Endothelial cell of umbilical vein (primary cell): Measurements from ENCODE around the gene TXNDC15. TPM values are rescaled to one million over a fixed set of nuclear protein-coding genes. Genes with fewer than 3 reads are reported as not detected.

Experiments used
- BruUV-seq: library from RNA; stranded (reverse); fragments of 400-500 nt; replicated peaks from 2 replicates; lab custom pipeline; 2021; lab: Mats Ljungman, UMichigan
- CTCF ChIA-PET: fragments of 300-600, 350-600 bp; sonication (Branson Sonifier 250); formaldehyde crosslinking; loops from one replicate; lab custom pipeline; 2021; ENCODE audit warnings: antibody characterized with exemption, inconsistent platforms; lab: Charles Lee
- POLR2A ChIA-PET: fragments of 300-600, 350-600 bp; sonication (Branson Sonifier 250); formaldehyde crosslinking; loops from one replicate; lab custom pipeline; 2021; ENCODE audit warnings: antibody characterized with exemption, inconsistent platforms; lab: Charles Lee
- DNase-seq: peaks from one replicate; pipeline ENCODE4 v3.0.0-alpha.2; 2011; ENCODE audit warnings: low read depth, low spot score
- FAIRE-seq: peaks from 2 replicates; lab custom pipeline; 2011; peaks lifted over from hg19 to GRCh38; lab: Jason Lieb, UNC
- H2AFZ ChIP-seq: 2 replicates; pipeline ENCODE4 v1.6.0; 2012; ENCODE audit warnings: low read depth, low read length, control low read depth, inconsistent platforms
- H3K27ac ChIP-seq: 2 replicates; pipeline ENCODE4 v1.5.1; 2011; ENCODE audit warnings: low read depth, mild to moderate bottlenecking, control low read depth, low read length, moderate library complexity; ENCODE audit not compliant: insufficient read depth
- H3K27me3 ChIP-seq, 2 experiments: 2 replicates each; pipeline versions ENCODE4 v1.6.0 to v1.6.1; 2011; ENCODE audit warnings: low read length in 2 of 2, mixed read lengths in 1 of 2; ENCODE audit not compliant: control insufficient read depth in 2 of 2, insufficient read depth in 2 of 2
- H3K36me3 ChIP-seq, 2 experiments: 2 replicates in 1 of 2; 3 replicates in 1 of 2; pipeline ENCODE4 v1.5.1; 2011; ENCODE audit warnings: low read length in 2 of 2, mild to moderate bottlenecking in 1 of 2, moderate library complexity in 1 of 2; ENCODE audit not compliant: control insufficient read depth in 2 of 2, insufficient read depth in 2 of 2; ENCODE audit errors: extremely low read depth in 1 of 2
- H3K4me1 ChIP-seq: 3 replicates; pipeline ENCODE4 v1.5.1; 2011; ENCODE audit warnings: mild to moderate bottlenecking, low read length; ENCODE audit not compliant: control insufficient read depth, insufficient read depth; ENCODE audit errors: extremely low read depth
- H3K4me2 ChIP-seq: 2 replicates; pipeline ENCODE4 v1.6.1; 2011; ENCODE audit warnings: low read length, control low read depth, mixed read lengths; ENCODE audit not compliant: insufficient read depth
- H3K4me3 ChIP-seq, 3 experiments: fragments of 200-600 bp in 1 of 3; sonication (generic), shearing (Covaris generic) in 1 of 3; replicated peaks in 1 of 3; 2 replicates each; pipeline ENCODE4 v1.5.1; 2011 to 2016; ENCODE audit warnings: control low read depth in 3 of 3, low read length in 3 of 3, mild to moderate bottlenecking in 2 of 3, inconsistent platforms in 1 of 3, low read depth in 1 of 3, moderate library complexity in 1 of 3; ENCODE audit not compliant: insufficient read depth in 1 of 3
- H3K79me2 ChIP-seq: 2 replicates; pipeline ENCODE4 v1.6.0; 2012; ENCODE audit warnings: low read length, inconsistent platforms; ENCODE audit not compliant: control insufficient read depth, insufficient read depth
- H3K9ac ChIP-seq: replicated peaks from 2 replicates; pipeline ENCODE3; 2011; ENCODE audit warnings: low read length, control low read depth; ENCODE audit not compliant: insufficient read depth; ENCODE audit errors: extremely low read depth
- H3K9me1 ChIP-seq: replicated peaks from 3 replicates; pipeline ENCODE4 v1.6.0; 2011; ENCODE audit warnings: mild to moderate bottlenecking, low read length; ENCODE audit not compliant: control insufficient read depth, insufficient read depth; ENCODE audit errors: extremely low read depth
- H3K9me3 ChIP-seq: replicated peaks from 2 replicates; pipeline ENCODE4 v1.5.1; 2012; ENCODE audit warnings: low read length, inconsistent platforms; ENCODE audit not compliant: control insufficient read depth, insufficient read depth
- H4K20me1 ChIP-seq: replicated peaks from 2 replicates; pipeline ENCODE3; 2011; ENCODE audit warnings: mild to moderate bottlenecking, low read length; ENCODE audit not compliant: control insufficient read depth, insufficient read depth; ENCODE audit errors: extremely low read depth
- EZH2 ChIP-seq: IDR thresholded peaks from 2 replicates; pipeline ENCODE4 v1.6.1; 2012; ENCODE audit warnings: borderline replicate concordance, low read depth, mild to moderate bottlenecking, moderate library complexity, low read length, inconsistent platforms; ENCODE audit not compliant: severe bottlenecking
- FOS ChIP-seq: IDR thresholded peaks from 2 replicates; pipeline ENCODE4 v1.6.1; 2011; ENCODE audit warnings: mild to moderate bottlenecking, low read length, moderate library complexity, borderline replicate concordance; ENCODE audit not compliant: insufficient read depth
- GATA2 ChIP-seq: IDR thresholded peaks from 2 replicates; pipeline ENCODE4 v1.7.0; 2011; ENCODE audit warnings: low read depth, mild to moderate bottlenecking, moderate library complexity, mixed read lengths, low read length; ENCODE audit not compliant: insufficient read length, insufficient read depth
- JUN ChIP-seq: IDR thresholded peaks from 2 replicates; pipeline ENCODE4 v1.6.1; 2011; ENCODE audit warnings: borderline replicate concordance, low read depth; ENCODE audit not compliant: insufficient read length, insufficient read depth
- MYC ChIP-seq: IDR thresholded peaks from one replicate; pipeline ENCODE4 v1.6.1; 2011; ENCODE audit warnings: mild to moderate bottlenecking, low read depth, low read length
- POLR2A ChIP-seq: IDR thresholded peaks from 2 replicates; pipeline ENCODE4 v1.6.1; 2012; ENCODE audit warnings: low read depth, mild to moderate bottlenecking, control low read depth, low read length
- POLR2AphosphoS5 ChIP-seq: IDR thresholded peaks from 2 replicates; pipeline ENCODE4 v1.6.1; 2012; ENCODE audit warnings: low read depth, mild to moderate bottlenecking, control low read depth, low read length, moderate library complexity; ENCODE audit not compliant: insufficient read depth
- dilution Hi-C: fragments of 300-500 bp; cut with MboI; formaldehyde crosslinking; loops from one replicate; pipeline ENCODE4 v1.15.0; 2019; ENCODE audit warnings: low sequenced_read_pairs; ENCODE audit not compliant: extremely low pct_ligation_motif_present
- intact Hi-C: fragments of 100-400 bp; cut with micrococcal nuclease; formaldehyde crosslinking; loops from one replicate; pipeline ENCODE4 v1.10.0; 2022
- polyA plus RNA-seq, 4 experiments: library from polyadenylated mRNA; depleted of rRNA in 3 of 4; stranded (reverse) in 3 of 4; unstranded in 1 of 4; fragments of >200 nt; gene quantifications; 2 replicates each; pipeline versions ENCODE4 v1.2.1 to v1.2.3, GENCODE V29; 2011 to 2012; ENCODE audit warnings: missing spikeins in 1 of 4
- total RNA-seq: library from RNA; stranded (reverse); gene quantifications from 2 replicates; pipeline ENCODE4 v1.2.3, GENCODE V29; 2021
- TF ChIP-seq, protein P1 (sequence below): IDR thresholded peaks from 2 replicates; pipeline ENCODE4 v1.6.1; 2011; ENCODE audit not compliant: insufficient read depth, insufficient read length
- TF ChIP-seq, protein P2 (sequence below), 2 donors: IDR thresholded peaks; 1 replicate in 1 of 2; 2 replicates in 1 of 2; pipeline ENCODE4 v1.5.1; 2011; ENCODE audit warnings: low read length in 2 of 2, mild to moderate bottlenecking in 2 of 2, moderate library complexity in 2 of 2, control low read depth in 1 of 2, inconsistent platforms in 1 of 2, low read depth in 1 of 2; ENCODE audit not compliant: insufficient read depth in 1 of 2; ENCODE audit errors: extremely low read depth in 1 of 2

TXNDC15 gene
- total and polyA plus RNA-seq, 2 donors (not counting 3 experiments of a cell fraction or from before 2014, with no cell fraction given), result 57.2 to 68.6 TPM

DNA sequence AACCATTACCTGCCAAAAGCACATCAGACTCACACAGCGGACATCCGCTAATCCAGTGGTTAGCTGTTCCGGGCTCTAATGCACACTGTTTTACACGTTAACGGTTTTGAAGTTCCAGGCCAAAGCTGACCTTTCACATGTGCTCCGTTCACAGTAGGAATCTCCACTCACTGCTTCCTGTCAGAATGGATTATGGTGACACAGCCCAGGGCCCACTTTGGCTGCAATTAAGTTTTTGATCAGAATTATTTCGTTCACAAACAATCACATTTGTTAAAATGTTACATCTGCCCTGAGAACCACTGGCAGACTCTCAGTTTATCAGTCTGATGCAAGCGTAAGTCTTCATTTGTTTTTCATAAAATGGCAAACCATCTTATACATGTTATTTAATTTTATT, 63.4 kb downstream of the TXNDC15 start:
- Histone ChIP-seq H3K27me3 (no peaks in the 10 kb centered on the region), H3K9ac (no peak overlapping the region), H3K4me2 (no peak overlapping the region), H3K9me1 (no peaks in the 10 kb centered on the region), H3K4me3 (no peak overlapping the region), H3K36me3 (no peaks in the 10 kb centered on the region), H4K20me1 (no peaks in the 10 kb centered on the region), H3K27ac (no peak overlapping the region), H3K9me3 (no peaks in the 10 kb centered on the region), H3K4me1 (no peaks in the 10 kb centered on the region), H2AFZ (no peak overlapping the region), H3K79me2 (no peaks in the 10 kb centered on the region)
- FAIRE-seq (no peak), DNase-seq (no peak)
- ChIA-PET POLR2A (no interaction called here), CTCF (no interaction called here)
- TF ChIP-seq, protein P1, sequence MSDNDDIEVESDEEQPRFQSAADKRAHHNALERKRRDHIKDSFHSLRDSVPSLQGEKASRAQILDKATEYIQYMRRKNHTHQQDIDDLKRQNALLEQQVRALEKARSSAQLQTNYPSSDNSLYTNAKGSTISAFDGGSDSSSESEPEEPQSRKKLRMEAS, result no peak
- no peak for TF ChIP-seq FOS
- TF ChIP-seq, protein P2, sequence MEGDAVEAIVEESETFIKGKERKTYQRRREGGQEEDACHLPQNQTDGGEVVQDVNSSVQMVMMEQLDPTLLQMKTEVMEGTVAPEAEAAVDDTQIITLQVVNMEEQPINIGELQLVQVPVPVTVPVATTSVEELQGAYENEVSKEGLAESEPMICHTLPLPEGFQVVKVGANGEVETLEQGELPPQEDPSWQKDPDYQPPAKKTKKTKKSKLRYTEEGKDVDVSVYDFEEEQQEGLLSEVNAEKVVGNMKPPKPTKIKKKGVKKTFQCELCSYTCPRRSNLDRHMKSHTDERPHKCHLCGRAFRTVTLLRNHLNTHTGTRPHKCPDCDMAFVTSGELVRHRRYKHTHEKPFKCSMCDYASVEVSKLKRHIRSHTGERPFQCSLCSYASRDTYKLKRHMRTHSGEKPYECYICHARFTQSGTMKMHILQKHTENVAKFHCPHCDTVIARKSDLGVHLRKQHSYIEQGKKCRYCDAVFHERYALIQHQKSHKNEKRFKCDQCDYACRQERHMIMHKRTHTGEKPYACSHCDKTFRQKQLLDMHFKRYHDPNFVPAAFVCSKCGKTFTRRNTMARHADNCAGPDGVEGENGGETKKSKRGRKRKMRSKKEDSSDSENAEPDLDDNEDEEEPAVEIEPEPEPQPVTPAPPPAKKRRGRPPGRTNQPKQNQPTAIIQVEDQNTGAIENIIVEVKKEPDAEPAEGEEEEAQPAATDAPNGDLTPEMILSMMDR (IDR thresholded peaks at IDR 0.05; ENCODE audit: extremely low read depth in 1 of 2, insufficient read depth in 1 of 2, low read depth in 1 of 2, low read length in 2 of 2), result no peak
- TF ChIP-seq POLR2A, result no peak
- intact Hi-C loops, result no loop called here
- dilution Hi-C loops, result no loop called here
- no TSS peak for BruUV-seq

DNA sequence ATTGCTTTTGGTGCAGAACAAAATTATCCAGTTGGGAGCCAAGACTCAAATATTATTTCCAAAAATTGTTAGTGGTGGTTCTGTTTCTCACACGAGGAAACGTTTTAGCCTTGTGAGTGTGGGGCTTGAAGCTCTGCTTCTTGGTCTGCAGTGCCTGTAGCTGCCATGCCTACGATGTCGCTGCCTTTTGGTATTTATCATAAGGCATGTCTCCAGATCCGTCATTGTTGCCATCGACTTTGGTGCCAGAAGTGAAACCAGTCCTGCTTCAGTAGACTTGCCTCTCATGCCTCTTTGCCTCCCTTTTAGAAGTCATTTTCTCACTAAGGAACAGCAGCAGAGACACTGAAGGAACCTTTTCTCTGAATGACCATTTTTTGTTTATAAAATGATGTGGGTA, 63.9 kb downstream of the TXNDC15 start:
- no peaks in the 10 kb centered on the region for H3K79me2 ChIP-seq
- no peaks in the 10 kb centered on the region for H3K27me3 ChIP-seq
- H3K27ac ChIP-seq, result no peak overlapping the region
- ChIA-PET CTCF (no interaction called here), POLR2A (no interaction called here)
- H3K9me1 ChIP-seq, result no peaks in the 10 kb centered on the region
- dilution Hi-C loops, result no loop called here
- no peaks in the 10 kb centered on the region for H3K9me3 ChIP-seq
- no peak for DNase-seq
- FAIRE-seq, result no peak
- no peak overlapping the region for H3K4me2 ChIP-seq
- TF ChIP-seq FOS, result no peak
- TF ChIP-seq, protein P2 (IDR thresholded peaks at IDR 0.05; ENCODE audit: extremely low read depth in 1 of 2, insufficient read depth in 1 of 2, low read depth in 1 of 2, low read length in 2 of 2), result no peak
- TF ChIP-seq GATA2, result no peak
- TF ChIP-seq EZH2, result no peak
- TF ChIP-seq, protein P1, result no peak
- TF ChIP-seq MYC, result no peak
- no peak for TF ChIP-seq JUN
- no peak for TF ChIP-seq POLR2AphosphoS5
- no peak for TF ChIP-seq POLR2A
- H3K9ac ChIP-seq, result no peak overlapping the region
- no peaks in the 10 kb centered on the region for H3K4me1 ChIP-seq
- no TSS peak for BruUV-seq
- no peak overlapping the region for H2AFZ ChIP-seq
- no peaks in the 10 kb centered on the region for H3K36me3 ChIP-seq
- no peaks in the 10 kb centered on the region for H4K20me1 ChIP-seq
- intact Hi-C loops, result no loop called here
- no peak overlapping the region for H3K4me3 ChIP-seq
